IPS-20b (cell line): ENCODE data around the gene PLVAP.

Experiments used
- H3K27ac ChIP-seq: one replicate; pipeline ENCODE4 v1.5.1; 2013; ENCODE audit warnings: low read length
- H3K27me3 ChIP-seq: 2 replicates; pipeline ENCODE4 v1.6.1; 2013; ENCODE audit warnings: mild to moderate bottlenecking, low read length, inconsistent platforms; ENCODE audit not compliant: insufficient read depth
- H3K36me3 ChIP-seq: 2 replicates; pipeline ENCODE4 v1.6.1; 2013; ENCODE audit warnings: low read depth, mild to moderate bottlenecking, inconsistent platforms, low read length, moderate library complexity; ENCODE audit not compliant: insufficient read depth
- H3K4me1 ChIP-seq: 2 replicates; pipeline ENCODE4 v1.6.1; 2013; ENCODE audit warnings: mild to moderate bottlenecking, control low read depth, inconsistent platforms, low read length, moderate library complexity; ENCODE audit not compliant: insufficient read depth
- H3K4me3 ChIP-seq: 2 replicates; pipeline ENCODE4 v1.5.1; 2013; ENCODE audit warnings: mild to moderate bottlenecking, low read length, inconsistent platforms
- H3K9ac ChIP-seq: 2 replicates; pipeline ENCODE4 v1.6.1; 2013; ENCODE audit warnings: low read depth, mild to moderate bottlenecking, inconsistent platforms, low read length, moderate library complexity
- H3K9me3 ChIP-seq: 2 replicates; pipeline ENCODE4 v1.6.1; 2013; ENCODE audit warnings: mild to moderate bottlenecking, low read depth, low read length, inconsistent platforms; ENCODE audit not compliant: insufficient read depth

PLVAP gene

DNA sequence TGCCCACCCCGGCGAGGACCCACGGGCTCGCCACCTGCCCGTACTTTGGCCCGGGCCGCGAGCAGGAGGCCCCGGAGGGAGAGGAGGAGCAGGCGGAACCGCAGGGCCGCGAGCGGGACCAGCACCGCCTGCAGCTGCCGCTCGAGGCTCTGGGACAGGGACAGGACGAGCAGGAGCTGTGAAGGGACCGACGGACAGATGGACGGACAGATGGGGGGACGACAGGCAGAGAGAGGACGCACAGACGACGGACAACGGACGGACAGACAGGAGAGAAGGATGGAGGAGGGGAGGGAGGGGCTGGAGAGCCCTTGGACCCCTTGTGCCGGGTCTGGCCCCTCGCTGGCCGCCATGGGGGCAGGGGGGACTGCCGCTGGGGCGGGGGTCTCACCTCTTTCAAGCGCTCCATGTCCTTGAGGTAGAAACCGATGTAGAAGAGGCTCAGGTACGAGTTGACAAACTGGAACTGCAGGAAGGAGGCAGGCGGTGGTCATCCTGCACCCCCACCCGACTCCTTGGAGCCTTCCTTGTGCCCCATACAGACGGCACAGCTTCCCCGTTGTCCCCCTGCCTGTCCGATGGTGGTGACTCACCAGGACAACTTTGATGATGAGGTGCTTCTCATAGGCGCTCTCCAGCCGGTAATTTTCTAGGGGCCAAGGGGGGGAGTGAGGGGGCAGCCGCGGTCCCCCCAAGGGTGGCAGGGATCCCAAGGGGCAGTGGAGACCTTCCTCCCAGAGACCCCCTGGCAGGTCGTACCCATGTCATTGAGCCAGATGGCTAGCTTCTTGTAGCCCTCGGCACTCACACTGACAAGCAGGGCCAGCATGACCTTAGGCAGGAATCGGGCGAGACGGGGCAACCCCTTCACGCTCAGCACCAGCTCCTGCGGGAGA, 47.5 kb downstream of the PLVAP start:
- Histone ChIP-seq H3K27ac (no peak overlapping the region), H3K9ac (no peak overlapping the region), H3K9me3 (no peaks in the 10 kb centered on the region), H3K4me1 (0 out of 2 replicates have a peak, but pooled peaks cover 2% of the 10 kb centered on the region), H3K27me3 (peaks cover 5% of the 10 kb centered on the region; the same call in 1 of the 2 replicates), H3K4me3 (no peak overlapping the region), H3K36me3 (peaks cover 15% of the 10 kb centered on the region; the same call in 1 of the 2 replicates)

DNA sequence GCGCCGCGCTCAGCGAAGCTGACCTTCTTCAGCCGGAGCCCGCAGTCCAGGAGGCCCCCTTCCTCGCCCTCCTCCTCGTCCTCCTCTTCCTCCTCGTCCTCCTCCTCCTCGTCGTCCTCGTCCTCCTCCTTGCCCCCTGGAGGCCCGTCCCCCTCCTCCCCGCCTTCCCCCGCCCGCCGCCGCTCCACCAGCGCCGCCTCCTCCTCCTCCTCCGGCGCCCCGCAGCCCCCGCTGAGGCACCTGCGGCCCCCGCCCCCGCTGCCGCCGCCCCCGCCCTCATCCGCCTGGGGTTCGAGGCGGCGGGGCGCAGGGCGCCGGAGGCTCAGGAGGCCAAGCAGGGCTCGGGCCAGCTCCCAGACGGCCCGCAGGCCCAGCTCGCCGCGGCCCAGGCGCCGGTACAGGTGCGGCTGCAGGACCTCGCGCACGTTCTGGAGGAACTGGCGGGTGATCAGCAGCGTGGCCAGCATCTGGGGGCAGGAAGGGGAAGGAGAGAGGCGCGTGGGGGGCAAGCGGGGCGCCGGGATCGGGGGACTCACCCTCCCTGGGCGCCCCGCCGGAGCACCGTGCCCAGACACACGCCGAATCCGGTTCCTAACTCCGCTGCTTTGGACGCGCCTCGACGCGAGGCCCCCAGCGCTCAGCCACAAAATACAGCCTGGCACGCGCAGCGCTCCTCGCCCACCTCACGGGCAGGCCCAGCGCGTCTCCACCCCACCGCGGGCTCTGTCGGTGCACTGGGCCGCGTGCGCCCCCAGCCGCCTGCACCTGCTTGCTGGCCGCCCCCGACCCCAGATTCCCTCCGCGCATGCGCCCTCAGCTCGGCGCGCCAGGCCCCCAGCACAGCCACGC, 48.4 kb downstream of the PLVAP start:
- no peaks in the 10 kb centered on the region for H3K9me3 ChIP-seq
- peak overlapping the region; percentile 70 for H3K4me3 ChIP-seq
- peaks cover 5% of the 10 kb centered on the region; the same call in 1 of the 2 replicates for H3K27me3 ChIP-seq
- 0 out of 2 replicates have a peak, but pooled peaks cover under 1% of the 10 kb centered on the region for H3K4me1 ChIP-seq
- peaks cover 15% of the 10 kb centered on the region; the same call in 1 of the 2 replicates for H3K36me3 ChIP-seq
- H3K9ac ChIP-seq = peak overlapping the region; percentile 76; the same call in 1 of the 2 replicates
- no peak overlapping the region for H3K27ac ChIP-seq

DNA sequence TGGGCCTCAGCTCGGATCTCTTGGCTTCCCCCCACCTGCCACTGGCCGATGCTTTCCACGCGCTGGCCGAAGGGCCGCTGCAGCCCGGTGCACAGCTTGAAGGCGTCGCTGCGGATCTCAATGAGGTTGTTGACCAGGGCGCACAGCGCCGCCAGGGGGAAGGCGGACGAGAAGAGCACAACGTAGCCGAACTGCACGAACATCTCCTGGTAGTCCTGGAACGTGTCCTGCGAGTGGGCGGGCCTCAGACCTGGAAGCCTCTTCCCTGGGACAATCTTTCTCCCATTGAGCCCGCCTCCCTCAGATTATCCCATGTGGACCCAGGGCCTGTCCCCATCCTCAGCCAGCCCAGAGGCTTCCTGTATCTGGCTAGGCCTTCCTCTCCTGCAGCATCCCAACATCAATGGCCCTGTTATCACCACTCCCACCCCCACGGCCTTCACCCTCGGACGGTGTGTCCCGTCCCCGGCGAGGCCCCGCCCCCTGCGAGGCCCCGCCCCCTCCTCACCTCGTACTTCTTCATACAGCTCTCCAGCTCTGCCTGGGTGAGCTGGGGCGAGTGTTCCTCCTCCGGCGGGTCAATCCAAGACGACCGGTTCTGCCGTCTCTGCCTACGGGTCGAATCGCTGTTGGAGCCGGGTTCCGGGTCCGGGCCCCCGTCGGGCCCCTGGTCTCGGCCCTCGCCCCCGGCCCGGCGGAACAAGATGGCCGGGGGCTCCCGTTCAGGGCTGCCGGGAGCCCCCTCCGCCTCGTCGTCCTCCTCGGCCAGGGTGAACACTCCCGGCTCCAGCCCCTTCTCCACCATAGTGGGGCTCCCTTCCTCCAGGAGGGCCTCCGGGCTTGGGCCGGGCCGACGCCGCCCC, 49.3 kb downstream of the PLVAP start:
- Histone ChIP-seq H3K27me3 (peaks cover 5% of the 10 kb centered on the region; the same call in 1 of the 2 replicates), H3K9me3 (no peaks in the 10 kb centered on the region), H3K27ac (peak overlapping the region; percentile 2), H3K4me1 (no peaks in the 10 kb centered on the region), H3K4me3 (peak overlapping the region; percentile 70), H3K36me3 (peaks cover 15% of the 10 kb centered on the region; the same call in 1 of the 2 replicates), H3K9ac (peak overlapping the region; percentile 76; the same call in 1 of the 2 replicates)

DNA sequence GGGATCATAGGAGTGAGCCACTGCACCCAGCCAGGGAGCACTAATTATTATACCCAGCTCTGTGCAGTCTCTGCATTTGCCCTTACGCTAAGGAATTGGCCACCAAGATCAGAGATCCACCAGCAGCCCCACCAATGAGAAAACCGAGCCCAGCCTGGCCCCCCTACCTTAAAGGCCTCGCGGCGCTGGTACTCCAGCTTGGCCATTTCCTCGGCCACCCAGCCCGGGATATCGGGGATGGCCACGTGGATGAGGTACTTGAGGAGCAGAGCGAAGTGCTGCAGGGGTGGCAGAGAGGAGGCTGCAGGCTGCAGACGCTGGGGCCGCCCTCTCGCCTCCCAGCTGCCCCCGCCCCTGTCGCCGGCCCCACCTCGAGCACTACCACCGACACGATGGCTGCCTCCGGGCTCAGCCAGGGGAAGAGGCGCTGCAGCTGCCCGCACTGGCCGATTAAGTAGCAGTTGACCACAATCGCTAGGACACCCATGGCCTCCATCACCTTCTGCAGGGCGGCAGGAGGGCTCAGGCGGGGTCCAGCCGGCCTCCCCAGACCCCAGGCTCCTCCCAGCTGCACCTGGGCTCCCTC, 50.0 kb downstream of the PLVAP start:
- H3K36me3 ChIP-seq = peaks cover 15% of the 10 kb centered on the region; the same call in 1 of the 2 replicates
- H3K9me3 ChIP-seq = no peaks in the 10 kb centered on the region
- peak overlapping the region; percentile 2 for H3K27ac ChIP-seq
- H3K4me1 ChIP-seq = no peaks in the 10 kb centered on the region
- H3K4me3 ChIP-seq = peak overlapping the region; percentile 70
- H3K27me3 ChIP-seq = peaks cover 5% of the 10 kb centered on the region; the same call in 1 of the 2 replicates
- peak overlapping the region; percentile 76; the same call in 1 of the 2 replicates for H3K9ac ChIP-seq

DNA sequence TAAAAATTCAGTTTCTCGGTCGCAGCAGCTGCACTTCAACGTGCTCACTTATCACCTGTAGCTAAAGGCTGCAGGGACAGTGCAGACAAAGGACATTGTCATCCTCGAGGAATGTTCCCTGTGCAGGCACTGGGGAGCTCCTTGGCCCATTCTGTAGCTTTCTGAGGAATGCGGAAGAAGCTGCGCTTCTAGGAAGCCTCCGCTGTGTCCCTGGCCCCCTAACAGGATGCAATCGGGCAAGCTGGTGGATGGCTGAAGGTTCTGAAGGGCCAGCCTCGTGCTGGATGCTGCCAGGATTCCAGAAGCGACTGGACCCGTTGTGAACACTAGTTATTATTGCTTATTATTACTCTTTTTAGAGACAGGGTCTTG, 50.6 kb downstream of the PLVAP start:
- Histone ChIP-seq H3K4me1 (no peaks in the 10 kb centered on the region), H3K27ac (no peak overlapping the region), H3K27me3 (peaks cover 5% of the 10 kb centered on the region; the same call in 1 of the 2 replicates), H3K36me3 (peaks cover 18% of the 10 kb centered on the region; the same call in 1 of the 2 replicates), H3K9ac (no peak overlapping the region), H3K9me3 (no peaks in the 10 kb centered on the region), H3K4me3 (no peak overlapping the region)

DNA sequence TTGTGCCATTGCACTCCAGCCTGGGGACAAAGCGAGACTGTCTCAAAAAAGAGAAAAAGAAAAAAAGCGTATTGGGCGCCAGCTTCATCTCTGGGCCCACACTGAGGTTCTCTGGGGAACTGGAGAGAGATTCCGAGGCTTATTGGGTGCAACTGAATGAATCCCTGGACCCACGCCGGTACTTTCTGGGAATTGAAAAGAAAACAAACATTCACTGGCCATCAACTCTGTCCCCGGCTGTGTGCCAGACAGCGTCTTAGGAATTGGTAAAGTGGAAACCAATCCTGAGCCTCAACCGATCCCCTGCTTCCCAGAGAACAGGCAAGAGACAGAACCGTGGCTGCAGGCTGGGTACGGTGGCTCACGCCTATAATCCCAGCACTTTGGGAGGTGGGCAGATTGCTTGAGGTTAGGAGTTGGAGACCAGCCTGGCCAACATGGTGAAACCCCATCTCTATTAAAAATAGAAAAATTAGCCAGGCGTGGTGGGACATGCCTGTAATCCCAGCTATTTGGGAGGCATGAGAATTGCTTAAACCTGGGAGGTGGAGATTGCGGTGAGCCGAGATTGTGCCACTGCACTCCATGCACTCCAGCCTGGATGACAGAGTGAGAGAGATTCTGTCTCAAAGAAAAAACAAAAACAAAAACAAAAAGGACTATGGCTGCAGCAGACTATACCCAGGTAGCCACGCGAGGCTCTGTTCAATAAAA, 51.1 kb downstream of the PLVAP start:
- H3K9me3 ChIP-seq = no peaks in the 10 kb centered on the region
- no peak overlapping the region for H3K9ac ChIP-seq
- no peaks in the 10 kb centered on the region for H3K4me1 ChIP-seq
- peaks cover 22% of the 10 kb centered on the region; the same call in 1 of the 2 replicates for H3K36me3 ChIP-seq
- no peak overlapping the region for H3K4me3 ChIP-seq
- peaks cover 5% of the 10 kb centered on the region; the same call in 1 of the 2 replicates for H3K27me3 ChIP-seq
- no peak overlapping the region for H3K27ac ChIP-seq

DNA sequence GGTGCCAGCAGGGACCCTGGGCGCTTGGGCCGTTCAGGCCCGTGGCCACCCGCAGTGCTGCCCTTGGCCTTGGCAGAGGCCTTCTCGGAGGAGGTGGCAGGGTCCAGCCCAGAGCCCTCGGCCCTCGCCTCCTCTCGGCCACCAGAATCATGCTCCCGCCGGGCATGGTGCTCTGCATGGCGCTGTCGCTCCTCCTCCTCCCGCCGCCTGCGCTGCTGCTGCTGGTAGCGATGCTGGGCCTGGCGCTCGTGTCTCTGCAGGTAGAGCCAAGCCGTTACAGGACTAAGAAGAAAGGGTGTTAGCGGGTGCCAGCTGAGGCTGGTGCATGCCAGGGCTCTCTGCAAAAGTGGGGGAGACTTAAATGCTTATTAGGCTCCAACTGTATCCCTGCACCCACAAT, 52.0 kb downstream of the PLVAP start:
- peaks cover 30% of the 10 kb centered on the region for H3K36me3 ChIP-seq
- no peak overlapping the region for H3K27ac ChIP-seq
- no peaks in the 10 kb centered on the region for H3K9me3 ChIP-seq
- no peaks in the 10 kb centered on the region for H3K4me1 ChIP-seq
- H3K4me3 ChIP-seq = no peak overlapping the region
- peaks cover 5% of the 10 kb centered on the region; the same call in 1 of the 2 replicates for H3K27me3 ChIP-seq
- no peak overlapping the region for H3K9ac ChIP-seq

DNA sequence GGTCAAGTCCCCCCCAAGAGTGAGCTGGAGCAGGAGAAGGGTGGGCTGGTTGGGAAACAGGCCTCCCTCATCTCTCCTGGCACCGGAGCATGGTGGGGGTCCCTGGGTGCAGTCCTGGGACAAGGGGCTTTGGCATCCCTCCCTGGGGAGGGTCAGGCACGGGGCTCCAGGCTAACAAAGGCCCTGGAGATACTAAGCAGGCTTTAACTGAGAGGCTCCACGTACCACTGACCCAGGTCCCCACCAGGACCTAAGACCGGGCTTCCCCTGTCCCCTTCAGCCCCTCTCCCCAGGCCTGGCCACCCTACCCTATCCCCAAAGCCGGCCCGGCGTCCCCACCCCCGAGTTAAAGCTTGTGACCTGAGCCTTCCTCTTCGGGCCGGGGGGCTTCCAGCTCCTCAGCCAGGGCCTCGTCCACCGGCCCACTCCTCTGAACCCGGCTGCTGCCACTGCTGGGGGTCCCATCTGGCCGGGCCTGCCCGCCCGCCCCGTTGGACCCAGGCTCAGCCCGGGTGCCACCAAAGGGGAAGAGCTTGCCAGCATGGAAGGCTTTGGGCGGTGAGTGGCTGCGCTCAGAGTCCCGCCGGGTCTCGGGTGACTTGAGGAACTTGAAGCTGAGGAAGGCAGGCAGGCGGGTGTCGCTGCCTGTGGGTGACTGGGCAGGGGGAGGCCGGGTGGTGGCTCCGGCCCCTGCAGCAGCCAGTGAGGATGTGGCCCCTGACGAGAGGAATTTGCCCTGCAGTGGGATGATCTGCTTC, 52.6 kb downstream of the PLVAP start:
- no peaks in the 10 kb centered on the region for H3K9me3 ChIP-seq
- H3K27me3 ChIP-seq = 0 out of 2 replicates have a peak, but pooled peaks cover 4% of the 10 kb centered on the region
- no peak overlapping the region for H3K4me3 ChIP-seq
- no peak overlapping the region for H3K27ac ChIP-seq
- H3K4me1 ChIP-seq = no peaks in the 10 kb centered on the region
- H3K36me3 ChIP-seq = peaks cover 36% of the 10 kb centered on the region
- no peak overlapping the region for H3K9ac ChIP-seq

DNA sequence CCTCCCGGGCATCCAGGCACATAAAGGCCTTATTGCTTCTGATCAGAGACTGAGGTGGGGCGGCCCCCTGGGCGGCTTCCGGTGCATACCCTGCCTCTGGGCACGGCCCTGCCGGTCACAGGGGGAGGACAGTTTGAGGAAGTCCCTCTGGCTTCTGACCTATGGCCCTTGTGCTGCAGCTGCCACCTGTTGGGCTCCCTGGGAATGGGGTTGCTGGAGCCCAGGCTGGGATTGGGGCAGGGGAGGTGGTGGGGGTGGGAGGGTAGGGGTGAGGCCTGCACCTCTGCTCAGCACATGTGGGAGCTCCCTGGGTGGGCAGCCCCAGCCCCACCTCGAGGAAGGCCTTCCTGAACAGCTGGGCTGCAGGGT, 53.2 kb downstream of the PLVAP start:
- H3K4me3 ChIP-seq = no peak overlapping the region
- H3K4me1 ChIP-seq = no peaks in the 10 kb centered on the region
- H3K9ac ChIP-seq = no peak overlapping the region

More for the DNA sequence above, 53.2 kb downstream of the PLVAP start:
- H3K27me3 ChIP-seq = no peaks in the 10 kb centered on the region
- H3K36me3 ChIP-seq = peaks cover 41% of the 10 kb centered on the region
- no peak overlapping the region for H3K27ac ChIP-seq
- H3K9me3 ChIP-seq = no peaks in the 10 kb centered on the region
